ENCODE data around the gene ADAM30. TPM values are rescaled to one million over a fixed set of nuclear protein-coding genes. Genes with fewer than 3 reads are reported as not detected.
A peak's percentile ranks its signal among the peaks of the same experiment; 100 is the strongest.
"Not testable (repeated sequence)": the region's sequence is repeated elsewhere in the genome, so short reads cannot be mapped to it uniquely, and the experiment has no call there.

The ADAM30 gene
- polyA plus RNA-seq, 3 donors: not detected

- no peak for DNase-seq (ENCODE audit: low read depth in 3 of 3, low spot score in 2 of 3)
These were observed 16.5 kb downstream of the ADAM30 start for GRCh38 chr1:119879510-119880434.

- no peak for DNase-seq (ENCODE audit: low read depth in 3 of 3, low spot score in 2 of 3)
These were observed 18.1 kb downstream of the ADAM30 start for GRCh38 chr1:119878171-119878570.

GRCh38 chr1:119874186-119874585, 22.1 kb downstream of the ADAM30 start:
- DNase-seq (ENCODE audit: low read depth in 3 of 3, low spot score in 2 of 3): no peak

- no peak for DNase-seq (ENCODE audit: low read depth in 3 of 3, low spot score in 2 of 3)
These were observed 22.9 kb downstream of the ADAM30 start for GRCh38 chr1:119873135-119874015.

- no peak for DNase-seq (ENCODE audit: low read depth in 3 of 3, low spot score in 2 of 3)
These were observed 24.4 kb downstream of the ADAM30 start for GRCh38 chr1:119871881-119872280.

- DNase-seq (ENCODE audit: low read depth in 3 of 3, low spot score in 2 of 3): peak in 2 of 3 donors; percentile 63 to 65
These were observed 25.3 kb downstream of the ADAM30 start for GRCh38 chr1:119870917-119871596.

GRCh38 chr1:119869995-119870394, 26.3 kb downstream of the ADAM30 start:
- DNase-seq (ENCODE audit: low read depth in 3 of 3, low spot score in 2 of 3): no peak

- no peak for DNase-seq (ENCODE audit: low read depth in 3 of 3, low spot score in 2 of 3)
These were observed 28.1 kb downstream of the ADAM30 start for GRCh38 chr1:119868176-119868575.

GRCh38 chr1:119866451-119866850, 29.9 kb downstream of the ADAM30 start:
- no peak for DNase-seq (ENCODE audit: low read depth in 3 of 3, low spot score in 2 of 3)

GRCh38 chr1:119865627-119866026, 30.7 kb downstream of the ADAM30 start:
- no peak for DNase-seq (ENCODE audit: low read depth in 3 of 3, low spot score in 2 of 3)

GRCh38 chr1:119862276-119862675, 34.0 kb downstream of the ADAM30 start:
- DNase-seq (ENCODE audit: low read depth in 3 of 3, low spot score in 2 of 3): no peak

- no peak for DNase-seq (ENCODE audit: low read depth in 3 of 3, low spot score in 2 of 3)
These were observed 34.8 kb downstream of the ADAM30 start for GRCh38 chr1:119861547-119861946.

GRCh38 chr1:119859647-119860046, 36.7 kb downstream of the ADAM30 start:
- DNase-seq (ENCODE audit: low read depth in 3 of 3, low spot score in 2 of 3): no peak

- DNase-seq (ENCODE audit: low read depth in 3 of 3, low spot score in 2 of 3): not testable (repeated sequence)
These were observed 37.6 kb downstream of the ADAM30 start for GRCh38 chr1:119858556-119859214.

- DNase-seq (ENCODE audit: low read depth in 3 of 3, low spot score in 2 of 3): no peak
These were observed 38.2 kb downstream of the ADAM30 start for GRCh38 chr1:119858126-119858525.

GRCh38 chr1:119853155-119853554, 43.2 kb downstream of the ADAM30 start:
- no peak for DNase-seq (ENCODE audit: low read depth in 3 of 3, low spot score in 2 of 3)

- DNase-seq (ENCODE audit: low read depth in 3 of 3, low spot score in 2 of 3): not testable (repeated sequence)
These were observed 52.1 kb downstream of the ADAM30 start for GRCh38 chr1:119844206-119844605.
